ENCODE data around the gene SAC3D1. TPM values are rescaled to one million over a fixed set of nuclear protein-coding genes. Genes with fewer than 3 reads are reported as not detected.
A peak's percentile ranks its signal among the peaks of the same experiment; 100 is the strongest.

Gene SAC3D1
- polyA plus RNA-seq, 2 of the 4 experiments (the other 2 are of a cell fraction): 12.9 to 29.0 TPM

DNA sequence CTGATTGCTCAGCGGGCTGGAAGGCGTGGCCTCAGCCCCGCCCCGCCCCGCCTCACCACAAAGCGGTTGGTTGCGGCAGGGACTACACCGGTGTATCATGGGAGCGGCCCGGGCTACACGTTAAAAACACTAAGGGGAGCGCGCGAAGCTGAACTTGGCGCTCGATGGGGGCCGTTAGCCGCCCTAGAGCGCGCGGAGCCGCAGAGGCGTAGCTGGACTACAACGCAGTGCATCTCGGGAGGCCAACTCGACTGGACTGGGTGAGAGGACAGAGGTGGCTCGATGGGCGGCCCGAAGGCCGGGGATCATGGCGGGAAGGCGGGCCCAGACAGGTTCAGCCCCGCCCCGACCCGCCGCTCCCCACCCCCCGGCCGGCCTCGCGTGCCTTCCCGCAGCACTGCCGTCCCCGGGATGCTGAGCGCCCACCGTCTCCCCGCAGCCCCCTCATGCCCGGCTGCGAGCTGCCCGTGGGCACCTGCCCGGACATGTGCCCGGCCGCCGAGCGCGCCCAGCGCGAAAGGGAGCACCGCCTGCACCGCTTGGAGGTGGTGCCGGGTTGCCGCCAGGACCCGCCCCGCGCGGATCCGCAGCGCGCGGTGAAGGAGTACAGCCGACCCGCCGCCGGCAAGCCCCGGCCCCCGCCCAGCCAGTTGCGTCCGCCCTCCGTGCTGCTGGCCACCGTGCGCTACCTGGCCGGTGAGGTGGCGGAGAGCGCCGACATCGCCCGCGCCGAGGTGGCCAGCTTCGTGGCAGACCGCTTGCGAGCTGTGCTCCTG, at the start of gene SAC3D1 (continued):
- TF ChIP-seq ZFP36 (IDR thresholded peaks at IDR 0.05; ENCODE audit: borderline replicate concordance, partially characterized antibody) (no peak), GATA3 (IDR thresholded peaks at IDR 0.05; ENCODE audit: borderline replicate concordance) (no peak), RCOR1 (IDR thresholded peaks at IDR 0.05; ENCODE audit: low read depth, low read length) (no peak), HDAC2 (IDR thresholded peaks at IDR 0.05) (no peak), JUNB (IDR thresholded peaks at IDR 0.05) (no peak), KDM1A (IDR thresholded peaks at IDR 0.05; ENCODE audit: low read depth) (no peak), CHD4 (IDR thresholded peaks at IDR 0.05; ENCODE audit: borderline replicate concordance) (no peak), MAZ (IDR thresholded peaks at IDR 0.05; ENCODE audit: borderline replicate concordance, low read depth, low read length) (no peak), JUN (IDR thresholded peaks at IDR 0.05) (peak in 1 of 2 experiments; percentile 78; a peak in 2 of 5 replicates), POLR2AphosphoS2 (conservative IDR thresholded peaks at IDR 0.05; ENCODE audit: low read length) (no peak), POLR2A (IDR thresholded peaks at IDR 0.05; ENCODE audit: low read length) (peak; percentile 54), HOXA7 (CRISPR knock-in tag; IDR thresholded peaks at IDR 0.05) (no peak), FOXS1 (CRISPR knock-in tag; IDR thresholded peaks at IDR 0.05) (no peak), PHF8 (IDR thresholded peaks at IDR 0.05; ENCODE audit: borderline replicate concordance, low read depth) (peak; percentile 47; the same call in 1 of the 2 replicates), SMC3 (IDR thresholded peaks at IDR 0.05) (no peak)
- TF ChIP-seq, protein P1, sequence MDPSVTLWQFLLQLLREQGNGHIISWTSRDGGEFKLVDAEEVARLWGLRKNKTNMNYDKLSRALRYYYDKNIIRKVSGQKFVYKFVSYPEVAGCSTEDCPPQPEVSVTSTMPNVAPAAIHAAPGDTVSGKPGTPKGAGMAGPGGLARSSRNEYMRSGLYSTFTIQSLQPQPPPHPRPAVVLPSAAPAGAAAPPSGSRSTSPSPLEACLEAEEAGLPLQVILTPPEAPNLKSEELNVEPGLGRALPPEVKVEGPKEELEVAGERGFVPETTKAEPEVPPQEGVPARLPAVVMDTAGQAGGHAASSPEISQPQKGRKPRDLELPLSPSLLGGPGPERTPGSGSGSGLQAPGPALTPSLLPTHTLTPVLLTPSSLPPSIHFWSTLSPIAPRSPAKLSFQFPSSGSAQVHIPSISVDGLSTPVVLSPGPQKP (IDR thresholded peaks at IDR 0.05; ENCODE audit: low read depth, low read length): no peak
- TF ChIP-seq, protein P2, sequence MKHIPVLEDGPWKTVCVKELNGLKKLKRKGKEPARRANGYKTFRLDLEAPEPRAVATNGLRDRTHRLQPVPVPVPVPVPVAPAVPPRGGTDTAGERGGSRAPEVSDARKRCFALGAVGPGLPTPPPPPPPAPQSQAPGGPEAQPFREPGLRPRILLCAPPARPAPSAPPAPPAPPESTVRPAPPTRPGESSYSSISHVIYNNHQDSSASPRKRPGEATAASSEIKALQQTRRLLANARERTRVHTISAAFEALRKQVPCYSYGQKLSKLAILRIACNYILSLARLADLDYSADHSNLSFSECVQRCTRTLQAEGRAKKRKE (CRISPR knock-in tag; IDR thresholded peaks at IDR 0.05; ENCODE audit: low read depth): no peak

DNA sequence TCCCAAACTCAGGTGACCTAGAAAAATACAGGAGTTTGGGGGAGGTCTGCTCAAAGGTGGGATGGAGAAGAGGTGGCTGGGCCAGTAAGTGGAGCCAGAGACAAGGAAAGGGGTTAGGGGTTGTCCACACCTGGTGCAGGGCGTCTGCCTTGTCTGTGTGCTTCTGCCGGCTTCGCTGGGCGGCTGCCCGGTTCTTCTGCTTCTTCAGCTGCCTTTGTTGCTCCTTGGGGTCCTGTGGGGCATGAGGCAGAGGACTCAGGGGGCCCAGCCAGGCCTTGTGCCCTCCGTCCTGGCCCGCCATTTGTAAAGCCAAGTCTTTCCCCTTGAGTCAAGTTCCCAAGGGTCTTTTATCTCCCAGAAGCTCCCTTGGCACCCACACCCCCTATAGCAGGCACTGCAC, 46.7 kb upstream of the SAC3D1 start:
- 81% methylated on average over 7 of the region's 7 CpGs for WGBS (ENCODE audit: missing lambda C conversion rate)
- Histone ChIP-seq H3K4me3 (no peak overlapping the region), H3K4me1 (peaks cover 25% of the 10 kb centered on the region), H3K27ac (no peak overlapping the region), H3K9me3 (no peaks in the 10 kb centered on the region), H3K4me2 (no peak overlapping the region)
- DNase-seq (ENCODE audit: low read depth in 1 of 2, low spot score in 1 of 2) (no peak), ATAC-seq (no peak), FAIRE-seq (no peak)
- POLR2A ChIA-PET: no interaction called here
- CTCF ChIA-PET: interaction anchor here (0.9 to 6.4 kb wide), 4 partner anchors 10 to 68 kb away, joined by 3 to 47 read pairs (median 10); partner anchors contain the start of gene ARL2
- TF ChIP-seq, protein P3, sequence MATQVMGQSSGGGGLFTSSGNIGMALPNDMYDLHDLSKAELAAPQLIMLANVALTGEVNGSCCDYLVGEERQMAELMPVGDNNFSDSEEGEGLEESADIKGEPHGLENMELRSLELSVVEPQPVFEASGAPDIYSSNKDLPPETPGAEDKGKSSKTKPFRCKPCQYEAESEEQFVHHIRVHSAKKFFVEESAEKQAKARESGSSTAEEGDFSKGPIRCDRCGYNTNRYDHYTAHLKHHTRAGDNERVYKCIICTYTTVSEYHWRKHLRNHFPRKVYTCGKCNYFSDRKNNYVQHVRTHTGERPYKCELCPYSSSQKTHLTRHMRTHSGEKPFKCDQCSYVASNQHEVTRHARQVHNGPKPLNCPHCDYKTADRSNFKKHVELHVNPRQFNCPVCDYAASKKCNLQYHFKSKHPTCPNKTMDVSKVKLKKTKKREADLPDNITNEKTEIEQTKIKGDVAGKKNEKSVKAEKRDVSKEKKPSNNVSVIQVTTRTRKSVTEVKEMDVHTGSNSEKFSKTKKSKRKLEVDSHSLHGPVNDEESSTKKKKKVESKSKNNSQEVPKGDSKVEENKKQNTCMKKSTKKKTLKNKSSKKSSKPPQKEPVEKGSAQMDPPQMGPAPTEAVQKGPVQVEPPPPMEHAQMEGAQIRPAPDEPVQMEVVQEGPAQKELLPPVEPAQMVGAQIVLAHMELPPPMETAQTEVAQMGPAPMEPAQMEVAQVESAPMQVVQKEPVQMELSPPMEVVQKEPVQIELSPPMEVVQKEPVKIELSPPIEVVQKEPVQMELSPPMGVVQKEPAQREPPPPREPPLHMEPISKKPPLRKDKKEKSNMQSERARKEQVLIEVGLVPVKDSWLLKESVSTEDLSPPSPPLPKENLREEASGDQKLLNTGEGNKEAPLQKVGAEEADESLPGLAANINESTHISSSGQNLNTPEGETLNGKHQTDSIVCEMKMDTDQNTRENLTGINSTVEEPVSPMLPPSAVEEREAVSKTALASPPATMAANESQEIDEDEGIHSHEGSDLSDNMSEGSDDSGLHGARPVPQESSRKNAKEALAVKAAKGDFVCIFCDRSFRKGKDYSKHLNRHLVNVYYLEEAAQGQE (IDR thresholded peaks at IDR 0.05): no peak
- TF ChIP-seq EHF (CRISPR knock-in tag; IDR thresholded peaks at IDR 0.05): no peak
- no peak for TF ChIP-seq RFX5 (IDR thresholded peaks at IDR 0.05)
- no peak for TF ChIP-seq ESRRA (IDR thresholded peaks at IDR 0.05; ENCODE audit: borderline replicate concordance, low read length)
- no peak for TF ChIP-seq ZSCAN20 (CRISPR knock-in tag; IDR thresholded peaks at IDR 0.05)
- TF ChIP-seq, protein P4, sequence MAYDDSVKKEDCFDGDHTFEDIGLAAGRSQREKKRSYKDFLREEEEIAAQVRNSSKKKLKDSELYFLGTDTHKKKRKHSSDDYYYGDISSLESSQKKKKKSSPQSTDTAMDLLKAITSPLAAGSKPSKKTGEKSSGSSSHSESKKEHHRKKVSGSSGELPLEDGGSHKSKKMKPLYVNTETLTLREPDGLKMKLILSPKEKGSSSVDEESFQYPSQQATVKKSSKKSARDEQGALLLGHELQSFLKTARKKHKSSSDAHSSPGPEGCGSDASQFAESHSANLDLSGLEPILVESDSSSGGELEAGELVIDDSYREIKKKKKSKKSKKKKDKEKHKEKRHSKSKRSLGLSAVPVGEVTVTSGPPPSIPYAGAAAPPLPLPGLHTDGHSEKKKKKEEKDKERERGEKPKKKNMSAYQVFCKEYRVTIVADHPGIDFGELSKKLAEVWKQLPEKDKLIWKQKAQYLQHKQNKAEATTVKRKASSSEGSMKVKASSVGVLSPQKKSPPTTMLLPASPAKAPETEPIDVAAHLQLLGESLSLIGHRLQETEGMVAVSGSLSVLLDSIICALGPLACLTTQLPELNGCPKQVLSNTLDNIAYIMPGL (CRISPR knock-in tag; IDR thresholded peaks at IDR 0.05; ENCODE audit: borderline replicate concordance): no peak
- TF ChIP-seq, protein P2 (CRISPR knock-in tag; IDR thresholded peaks at IDR 0.05; ENCODE audit: low read depth): no peak
- no peak for TF ChIP-seq RCOR1 (IDR thresholded peaks at IDR 0.05; ENCODE audit: low read depth, low read length)
- no peak for TF ChIP-seq HEYL (CRISPR knock-in tag; IDR thresholded peaks at IDR 0.05)
- no peak for TF ChIP-seq HOXB5 (CRISPR knock-in tag; IDR thresholded peaks at IDR 0.05)
- no peak for TF ChIP-seq NPAS2 (CRISPR knock-in tag; IDR thresholded peaks at IDR 0.05; ENCODE audit: borderline replicate concordance)
- TF ChIP-seq EP300 (IDR thresholded peaks at IDR 0.05): no peak
- no peak for TF ChIP-seq BHLHE40 (IDR thresholded peaks at IDR 0.05; ENCODE audit: low read depth, low read length)
- no peak for TF ChIP-seq RAD21 (conservative IDR thresholded peaks at IDR 0.05 in 1 of 2, IDR thresholded peaks at IDR 0.05 in 1 of 2)
- TF ChIP-seq, protein P5, sequence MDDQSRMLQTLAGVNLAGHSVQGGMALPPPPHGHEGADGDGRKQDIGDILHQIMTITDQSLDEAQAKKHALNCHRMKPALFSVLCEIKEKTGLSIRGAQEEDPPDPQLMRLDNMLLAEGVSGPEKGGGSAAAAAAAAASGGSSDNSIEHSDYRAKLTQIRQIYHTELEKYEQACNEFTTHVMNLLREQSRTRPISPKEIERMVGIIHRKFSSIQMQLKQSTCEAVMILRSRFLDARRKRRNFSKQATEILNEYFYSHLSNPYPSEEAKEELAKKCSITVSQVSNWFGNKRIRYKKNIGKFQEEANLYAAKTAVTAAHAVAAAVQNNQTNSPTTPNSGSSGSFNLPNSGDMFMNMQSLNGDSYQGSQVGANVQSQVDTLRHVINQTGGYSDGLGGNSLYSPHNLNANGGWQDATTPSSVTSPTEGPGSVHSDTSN (IDR thresholded peaks at IDR 0.05): no peak
